CD4-positive, alpha-beta T cell (primary cell): Measurements from ENCODE around the gene PRKCH. TPM values are rescaled to one million over a fixed set of nuclear protein-coding genes. Genes with fewer than 3 reads are reported as not detected.
A peak's percentile ranks its signal among the peaks of the same experiment; 100 is the strongest.

ENCODE experiments used
- ATAC-seq: fragments of 200-7000 bp; cut with Tn5 transposase; one replicate; pipeline ENCODE4 v1.10.0; 2022; ENCODE audit warnings: mild to moderate bottlenecking; ENCODE audit not compliant: poor library complexity
- CTCF ChIA-PET: fragments of 350-600 bp; sonication (Branson Sonifier 250); formaldehyde crosslinking; loops from one replicate; lab custom pipeline; 2021; ENCODE audit warnings: antibody characterized with exemption, inconsistent platforms; lab: Charles Lee
- POLR2A ChIA-PET: fragments of 350-600 bp; sonication (Branson Sonifier 250); formaldehyde crosslinking; loops from one replicate; lab custom pipeline; 2021; ENCODE audit warnings: antibody characterized with exemption, inconsistent platforms; lab: Charles Lee
- DNase-seq, 14 experiments: peaks; one replicate each; pipeline ENCODE4 v3.0.0-alpha.2; 2013 to 2020; ENCODE audit warnings: mixed read lengths in 2 of 14
- H3K27ac ChIP-seq, 2 donors: one replicate each; pipeline versions ENCODE4 v1.5.1 to v1.7.0; 2013; ENCODE audit warnings: low read length in 2 of 2, low read depth in 1 of 2, mild to moderate bottlenecking in 1 of 2
- H3K27me3 ChIP-seq, 2 experiments: 1 replicate in 1 of 2; 2 replicates in 1 of 2; pipeline versions ENCODE4 v1.6.1 to v1.7.0; 2013; ENCODE audit warnings: low read length in 2 of 2, control low read depth in 1 of 2, mild to moderate bottlenecking in 1 of 2, moderate library complexity in 1 of 2; ENCODE audit not compliant: insufficient read depth in 2 of 2, control insufficient read depth in 1 of 2
- H3K36me3 ChIP-seq: one replicate; pipeline ENCODE4 v1.6.1; 2013; ENCODE audit warnings: low read length, control low read depth; ENCODE audit not compliant: insufficient read depth
- H3K4me1 ChIP-seq: one replicate; pipeline ENCODE4 v1.6.1; 2013; ENCODE audit warnings: low read length, control low read depth; ENCODE audit not compliant: insufficient read depth
- H3K4me3 ChIP-seq: one replicate; pipeline ENCODE4 v1.5.1; 2013; ENCODE audit warnings: mild to moderate bottlenecking, low read length, moderate library complexity
- H3K9me3 ChIP-seq, 2 experiments: 1 replicate in 1 of 2; 2 replicates in 1 of 2; pipeline versions ENCODE4 v1.6.1 to v1.7.0; 2013; ENCODE audit warnings: low read length in 2 of 2, mild to moderate bottlenecking in 2 of 2, control low read depth in 1 of 2, moderate library complexity in 1 of 2; ENCODE audit not compliant: control insufficient read depth in 1 of 2, insufficient read depth in 1 of 2
- H3K27ac Mint-ChIP-seq: one replicate; pipeline ENCODE4 v1.8.0; 2020; ENCODE audit warnings: mixed read lengths
- H3K27me3 Mint-ChIP-seq: one replicate; pipeline ENCODE4 v1.8.0; 2021; ENCODE audit warnings: mixed read lengths
- H3K36me3 Mint-ChIP-seq: one replicate; pipeline ENCODE4 v1.8.0; 2021; ENCODE audit warnings: low read depth, mixed read lengths
- H3K4me1 Mint-ChIP-seq: one replicate; pipeline ENCODE4 v1.8.0; 2021; ENCODE audit warnings: low read depth, mixed read lengths
- H3K4me3 Mint-ChIP-seq: one replicate; pipeline ENCODE4 v1.8.0; 2020; ENCODE audit warnings: mild to moderate bottlenecking, mixed read lengths
- H3K9me3 Mint-ChIP-seq: one replicate; pipeline ENCODE4 v1.8.0; 2020; ENCODE audit warnings: mixed read lengths
- CTCF ChIP-seq: fragments of 200-600 bp; IDR thresholded peaks from one replicate; pipeline ENCODE4 v1.8.0; 2022; ENCODE audit warnings: antibody characterized with exemption, mild to moderate bottlenecking
- intact Hi-C, 2 experiments: fragments of 100-400 bp; cut with DNase I in 1 of 2; cut with micrococcal nuclease in 1 of 2; formaldehyde crosslinking; loops; one replicate each; pipeline versions ENCODE4 v1.15.1 to v1.9.0; 2023 to 2025; cut with DNase I, micrococcal nuclease
- total RNA-seq, 174 experiments: library from RNA in 2 of 174; stranded (reverse) in 2 of 174; gene quantifications; one replicate each; pipeline ENCODE4 v1.2.3 and lab custom pipeline; 2021 to 2026

PRKCH gene
- total RNA-seq, 2 experiments from 2014 or later = 378 to 385 TPM

- H3K4me3 ChIP-seq = no peak overlapping the region
- H3K4me1 ChIP-seq = peaks cover 62% of the 10 kb centered on the region
- H3K27ac ChIP-seq = peak overlapping the region in 1 of 2 donors; percentile 52
- ATAC-seq = no peak
- DNase-seq = no peak
- intact Hi-C loops = no loop called here
- CTCF ChIA-PET = interaction anchor here (1.0 kb wide), 1 partner anchor 47 kb away, joined by 4 read pairs; no protein-coding TSS in a partner anchor
- Mint-ChIP-seq H3K9me3 (no peaks in the 10 kb centered on the region), H3K4me3 (peak overlapping the region; percentile 46), H3K27me3 (no peaks in the 10 kb centered on the region), H3K36me3 (peaks cover 67% of the 10 kb centered on the region), H3K4me1 (peaks cover 100% of the 10 kb centered on the region), H3K27ac (peak overlapping the region; percentile 82)
- H3K27me3 ChIP-seq = no peaks in the 10 kb centered on the region
- POLR2A ChIA-PET = interaction anchor here (1.0 to 5.5 kb wide), 7 partner anchors 7 to 103 kb away, joined by 3 to 33 read pairs (median 5); no protein-coding TSS in a partner anchor
- TF ChIP-seq CTCF = no peak
- no peaks in the 10 kb centered on the region for H3K9me3 ChIP-seq
- peaks cover 33% of the 10 kb centered on the region for H3K36me3 ChIP-seq
Observed at GRCh38 chr14:61396694-61397093, 75.3 kb downstream of the PRKCH start.

DNA sequence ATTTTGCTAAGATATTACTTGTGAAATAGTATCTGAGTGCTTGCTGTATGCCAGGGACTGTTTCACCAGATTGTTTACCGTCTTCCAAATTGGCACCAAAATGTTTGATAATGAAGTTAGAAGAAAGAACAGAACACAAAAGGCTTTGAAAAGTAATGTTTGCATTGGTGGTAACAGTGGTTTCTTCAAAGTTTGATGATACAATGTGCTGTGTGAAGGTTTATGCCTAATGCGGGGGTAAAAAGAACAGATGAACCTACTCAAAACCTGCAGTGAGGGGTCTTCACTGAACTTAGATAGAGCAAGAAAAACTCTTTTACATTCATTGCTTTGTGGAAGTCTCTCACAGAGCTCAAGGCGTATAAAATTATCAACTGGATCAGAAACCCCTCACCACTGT, 76.2 kb downstream of the PRKCH start:
- ATAC-seq = no peak
- Mint-ChIP-seq H3K4me3 (peak overlapping the region; percentile 46), H3K36me3 (peaks cover 63% of the 10 kb centered on the region), H3K9me3 (no peaks in the 10 kb centered on the region), H3K27me3 (no peaks in the 10 kb centered on the region), H3K27ac (peak overlapping the region; percentile 82), H3K4me1 (peaks cover 96% of the 10 kb centered on the region)
- H3K27ac ChIP-seq = peak overlapping the region; percentile 20 to 52
- DNase-seq = no peak
- peaks cover 66% of the 10 kb centered on the region for H3K4me1 ChIP-seq
- no peak overlapping the region for H3K4me3 ChIP-seq
- no peaks in the 10 kb centered on the region for H3K27me3 ChIP-seq
- ChIA-PET POLR2A (interaction anchor here (1.1 to 5.5 kb wide), 5 partner anchors 8 to 104 kb away, joined by 3 to 33 read pairs (median 5); no protein-coding TSS in a partner anchor), CTCF (no interaction called here)
- H3K36me3 ChIP-seq = peaks cover 26% of the 10 kb centered on the region
- intact Hi-C loops = loop anchor here in 1 of 2 experiments (2.0 kb wide), 1 partner anchor 13 kb away; no protein-coding TSS in a partner anchor
- no peaks in the 10 kb centered on the region for H3K9me3 ChIP-seq
- TF ChIP-seq CTCF = no peak

DNA sequence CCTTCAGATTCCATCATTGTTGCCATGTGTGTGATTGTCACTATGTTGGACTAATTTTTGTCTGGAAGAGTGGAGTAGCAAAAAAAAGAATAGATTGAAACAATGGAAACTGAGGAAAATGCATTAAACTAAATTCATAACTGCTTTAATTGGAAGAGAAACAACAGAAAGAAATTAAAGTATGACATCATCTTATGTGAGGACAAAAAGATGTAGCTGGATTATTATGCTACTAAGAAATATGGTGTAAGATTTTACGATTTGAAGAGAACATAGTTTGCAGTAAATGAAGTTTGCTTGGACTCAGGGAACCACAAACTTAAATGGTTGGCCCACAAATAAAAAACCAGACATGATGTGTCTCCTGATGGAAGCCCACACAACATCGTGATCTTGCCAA, 76.8 kb downstream of the PRKCH start:
- H3K27me3 Mint-ChIP-seq = no peaks in the 10 kb centered on the region
- H3K4me3 ChIP-seq = no peak overlapping the region

More for the DNA sequence above, 76.8 kb downstream of the PRKCH start:
- DNase-seq (no peak), ATAC-seq (no peak)
- Histone ChIP-seq H3K27ac (peak overlapping the region in 1 of 2 donors; percentile 20), H3K4me1 (peaks cover 65% of the 10 kb centered on the region), H3K9me3 (no peaks in the 10 kb centered on the region), H3K27me3 (no peaks in the 10 kb centered on the region), H3K36me3 (peaks cover 22% of the 10 kb centered on the region)
- intact Hi-C loops = loop anchor here in 1 of 2 experiments (2.0 kb wide), 1 partner anchor 13 kb away; no protein-coding TSS in a partner anchor
- Mint-ChIP-seq H3K9me3 (no peaks in the 10 kb centered on the region), H3K27ac (peak overlapping the region; percentile 82), H3K4me3 (peak overlapping the region; percentile 46), H3K4me1 (peaks cover 93% of the 10 kb centered on the region), H3K36me3 (peaks cover 57% of the 10 kb centered on the region)
- POLR2A ChIA-PET = interaction anchor here (1.9 to 5.5 kb wide), 5 partner anchors 9 to 66 kb away, joined by 5 to 33 read pairs (median 5); no protein-coding TSS in a partner anchor
- CTCF ChIA-PET = no interaction called here
- TF ChIP-seq CTCF = no peak
